ENCODE data around the gene DGKB.

DGKB gene

DNA sequence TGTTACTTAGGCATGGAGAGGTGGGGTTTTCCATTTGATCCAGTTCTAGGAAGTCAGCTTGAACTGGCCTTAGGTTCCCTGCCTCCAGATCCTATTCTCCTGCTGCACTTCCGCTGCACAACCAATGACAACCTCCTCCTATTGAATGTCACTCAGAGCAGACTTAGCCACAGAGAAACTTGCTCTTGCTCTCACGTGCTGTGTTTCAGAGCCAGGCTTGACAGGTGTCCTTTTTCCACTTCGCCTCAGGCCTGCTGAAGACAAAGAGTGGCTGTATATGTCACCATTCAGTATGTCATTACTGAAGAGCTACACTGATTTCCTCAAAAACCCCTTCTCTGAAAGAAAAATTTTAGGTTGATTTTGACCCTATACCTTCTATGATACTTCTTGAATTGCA is 797.7 kb downstream of the DGKB start:
- no peak for DNase-seq (ENCODE audit: low spot score)

DNA sequence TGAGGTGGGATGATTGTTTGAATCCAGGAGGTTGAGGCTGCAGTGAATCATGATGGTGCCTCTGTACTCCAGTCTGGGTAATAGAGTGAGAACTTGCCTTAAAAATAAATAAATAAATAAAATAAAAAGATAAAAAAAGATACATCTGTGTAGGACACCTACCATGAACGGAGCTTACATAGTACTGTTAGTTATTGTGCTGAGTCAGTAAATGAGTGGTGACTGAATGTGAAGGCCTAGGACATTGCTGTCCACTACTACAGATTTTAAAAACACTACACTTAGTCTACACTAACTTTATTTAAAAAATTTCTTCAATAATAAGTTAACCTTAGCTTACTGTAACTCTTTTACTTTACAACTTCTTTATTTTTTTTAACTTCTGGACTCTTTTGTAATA is 806.4 kb downstream of the DGKB start:
- no peak for DNase-seq (ENCODE audit: low spot score)

GRCh38 chr7:14095233-14095950 is 807.2 kb downstream of the DGKB start:
- DNase-seq (ENCODE audit: low spot score) = no peak

Measured in HuH-7.5 (cell line).